ENCODE measurements around the gene GABARAPL1. TPM values are rescaled to one million over a fixed set of nuclear protein-coding genes. Genes with fewer than 3 reads are reported as not detected.

The GABARAPL1 gene
- total and polyA plus RNA-seq, 4 donors = 44.0 to 88.5 (median 75.0) TPM

DNA sequence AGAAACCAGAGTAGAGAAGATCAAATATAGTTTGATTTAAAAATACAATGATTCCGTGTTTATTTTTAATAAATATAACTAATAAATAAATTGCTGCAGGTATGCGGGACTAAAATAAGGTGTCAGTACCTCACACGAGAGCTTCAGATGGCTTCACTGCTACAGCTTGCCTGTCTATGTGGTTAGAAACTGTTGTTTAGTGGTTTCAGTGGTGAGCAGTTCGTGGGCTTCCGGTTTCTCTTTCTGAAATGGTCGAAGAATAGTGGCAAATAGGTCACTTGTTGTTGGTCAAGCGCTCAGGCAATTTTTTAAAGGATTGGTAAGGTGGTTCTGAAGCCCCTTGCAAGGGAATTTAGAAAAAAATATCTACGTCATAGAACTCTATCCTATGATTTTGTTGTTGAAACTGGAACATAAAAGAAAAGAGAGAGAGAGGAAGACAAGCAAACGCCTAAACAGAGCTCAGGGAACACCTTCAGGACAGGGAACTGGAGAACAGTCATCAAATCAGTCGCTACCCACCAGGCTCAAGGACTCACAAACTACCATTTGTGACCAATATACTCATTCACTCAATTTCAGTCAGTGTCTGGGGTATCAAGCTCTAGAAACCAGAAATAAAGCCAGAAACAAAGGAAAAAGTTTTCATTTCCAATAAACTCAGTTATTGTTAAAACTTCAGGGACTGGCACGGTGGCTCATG lies 31.3 kb downstream of the GABARAPL1 start:
- no peak overlapping the region for H3K27ac ChIP-seq (ENCODE audit: low read depth in 1 of 2, low read length in 1 of 2)
- no peak overlapping the region for H3K9ac ChIP-seq (ENCODE audit: insufficient read depth in 1 of 2, low read length in 2 of 2)
- H3K36me3 ChIP-seq (ENCODE audit: control insufficient read depth in 4 of 4, insufficient read depth in 4 of 4, low read length in 4 of 4) = no peaks in the 10 kb centered on the region
- TF ChIP-seq, protein P1, sequence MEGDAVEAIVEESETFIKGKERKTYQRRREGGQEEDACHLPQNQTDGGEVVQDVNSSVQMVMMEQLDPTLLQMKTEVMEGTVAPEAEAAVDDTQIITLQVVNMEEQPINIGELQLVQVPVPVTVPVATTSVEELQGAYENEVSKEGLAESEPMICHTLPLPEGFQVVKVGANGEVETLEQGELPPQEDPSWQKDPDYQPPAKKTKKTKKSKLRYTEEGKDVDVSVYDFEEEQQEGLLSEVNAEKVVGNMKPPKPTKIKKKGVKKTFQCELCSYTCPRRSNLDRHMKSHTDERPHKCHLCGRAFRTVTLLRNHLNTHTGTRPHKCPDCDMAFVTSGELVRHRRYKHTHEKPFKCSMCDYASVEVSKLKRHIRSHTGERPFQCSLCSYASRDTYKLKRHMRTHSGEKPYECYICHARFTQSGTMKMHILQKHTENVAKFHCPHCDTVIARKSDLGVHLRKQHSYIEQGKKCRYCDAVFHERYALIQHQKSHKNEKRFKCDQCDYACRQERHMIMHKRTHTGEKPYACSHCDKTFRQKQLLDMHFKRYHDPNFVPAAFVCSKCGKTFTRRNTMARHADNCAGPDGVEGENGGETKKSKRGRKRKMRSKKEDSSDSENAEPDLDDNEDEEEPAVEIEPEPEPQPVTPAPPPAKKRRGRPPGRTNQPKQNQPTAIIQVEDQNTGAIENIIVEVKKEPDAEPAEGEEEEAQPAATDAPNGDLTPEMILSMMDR (IDR thresholded peaks at IDR 0.05; ENCODE audit: control extremely low read depth, extremely low read depth) = no peak
- no peaks in the 10 kb centered on the region for H3K27me3 ChIP-seq (ENCODE audit: control insufficient read depth in 3 of 3, insufficient read depth in 3 of 3, low read length in 2 of 3)
- peaks cover 0 to 11% (median 0%) of the 10 kb centered on the region in 5 donors for H3K4me1 ChIP-seq (ENCODE audit: control insufficient read depth in 5 of 5, insufficient read depth in 5 of 5, low read length in 5 of 5)
- DNase-seq = no peak
- no peak overlapping the region for H3K4me3 ChIP-seq
- no peak for ATAC-seq (ENCODE audit: insufficient read depth, low FRiP score)
- no peaks in the 10 kb centered on the region for H3K9me3 ChIP-seq (ENCODE audit: control insufficient read depth in 4 of 4, insufficient read depth in 3 of 4, low read length in 3 of 4)
- WGBS, 2 donors = 33 to 71% methylated on average over 11 of the region's 11 CpGs

DNA sequence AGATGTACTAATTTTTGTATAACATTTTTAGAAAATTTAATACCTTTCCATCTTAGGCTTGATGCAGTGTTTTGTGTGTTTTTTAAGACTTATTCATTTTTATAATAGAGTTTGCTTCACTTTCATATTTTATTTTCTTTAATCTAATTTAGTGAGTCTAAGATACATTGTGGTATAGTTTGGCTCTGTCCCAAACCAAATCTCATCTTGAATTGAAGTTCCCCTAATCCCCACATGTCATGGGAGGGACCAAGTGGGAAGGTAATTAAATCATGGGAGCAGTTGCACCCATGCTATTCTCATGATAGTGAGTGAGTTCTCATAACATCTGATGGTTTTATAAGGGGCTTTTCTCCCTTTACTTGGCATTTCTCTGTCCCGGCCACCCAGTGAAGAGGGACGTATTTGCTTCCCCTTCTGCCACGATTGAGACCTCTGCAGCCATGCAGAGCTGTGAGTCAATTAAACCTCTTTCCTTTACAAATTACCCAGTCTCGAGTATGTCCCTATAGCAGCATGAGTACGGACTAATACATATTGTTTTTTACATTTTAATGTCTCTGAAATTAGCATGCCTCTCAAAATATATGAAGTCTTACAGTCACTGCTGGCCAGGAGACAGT lies 34.9 kb downstream of the GABARAPL1 start:
- ATAC-seq (ENCODE audit: insufficient read depth, low FRiP score) (no peak), DNase-seq (no peak)
- H3K27me3 ChIP-seq (ENCODE audit: control insufficient read depth in 3 of 3, insufficient read depth in 3 of 3, low read length in 2 of 3) = no peaks in the 10 kb centered on the region
- H3K4me1 ChIP-seq (ENCODE audit: control insufficient read depth in 5 of 5, insufficient read depth in 5 of 5, low read length in 5 of 5) = no peaks in the 10 kb centered on the region
- H3K27ac ChIP-seq (ENCODE audit: low read depth in 1 of 2, low read length in 1 of 2) = no peak overlapping the region
- H3K36me3 ChIP-seq (ENCODE audit: control insufficient read depth in 4 of 4, insufficient read depth in 4 of 4, low read length in 4 of 4) = no peaks in the 10 kb centered on the region
- 51 to 53% methylated on average over 5 of the region's 5 CpGs for WGBS, 2 donors
- no peaks in the 10 kb centered on the region for H3K9me3 ChIP-seq (ENCODE audit: control insufficient read depth in 4 of 4, insufficient read depth in 3 of 4, low read length in 3 of 4)
- no peak overlapping the region for H3K9ac ChIP-seq (ENCODE audit: insufficient read depth in 1 of 2, low read length in 2 of 2)
- no peak overlapping the region for H3K4me3 ChIP-seq
- TF ChIP-seq, protein P1 (IDR thresholded peaks at IDR 0.05; ENCODE audit: control extremely low read depth, extremely low read depth) = no peak

DNA sequence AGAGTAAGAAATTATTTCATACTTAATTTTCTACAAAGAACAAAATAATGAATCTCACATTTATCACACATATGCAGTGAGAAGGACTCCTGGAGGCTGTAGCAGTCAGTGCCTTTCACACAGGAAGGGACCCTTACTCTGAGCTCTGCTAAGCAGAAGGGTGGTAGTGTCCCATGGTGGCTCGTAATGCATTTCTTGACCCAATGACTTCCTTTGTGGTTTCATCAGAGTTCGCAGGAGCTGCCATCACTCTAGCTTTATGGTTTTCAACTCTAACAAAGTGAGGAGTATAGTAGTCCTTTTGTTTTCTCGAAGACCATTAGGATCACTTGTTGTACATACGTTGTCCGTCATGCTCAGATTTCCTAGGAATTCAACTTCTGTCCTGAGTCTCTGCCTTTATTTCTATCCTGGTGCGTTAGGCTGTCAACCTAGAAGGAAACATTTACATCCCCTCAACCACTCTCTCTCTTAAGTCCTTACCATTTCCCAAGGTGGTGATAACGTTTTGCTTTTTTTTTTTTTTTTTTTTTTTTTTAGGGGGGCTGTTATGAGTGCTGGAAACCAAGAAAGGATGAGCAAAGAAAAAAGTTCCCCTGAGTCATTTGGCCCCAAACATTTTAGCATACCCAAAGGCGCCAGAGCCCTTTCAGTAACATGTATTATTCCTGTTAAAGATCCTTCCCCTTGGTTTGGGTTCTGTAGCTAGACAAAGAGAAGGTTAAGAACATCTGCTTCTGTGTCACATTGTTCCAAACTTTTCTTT lies 37.2 kb downstream of the GABARAPL1 start:
- H3K27ac ChIP-seq (ENCODE audit: low read depth in 1 of 2, low read length in 1 of 2) = no peak overlapping the region
- TF ChIP-seq, protein P1 (IDR thresholded peaks at IDR 0.05; ENCODE audit: control extremely low read depth, extremely low read depth) = no peak
- H3K9me3 ChIP-seq (ENCODE audit: control insufficient read depth in 4 of 4, insufficient read depth in 3 of 4, low read length in 3 of 4) = no peaks in the 10 kb centered on the region
- no peak overlapping the region for H3K4me3 ChIP-seq
- H3K27me3 ChIP-seq (ENCODE audit: control insufficient read depth in 3 of 3, insufficient read depth in 3 of 3, low read length in 2 of 3) = no peaks in the 10 kb centered on the region
- H3K36me3 ChIP-seq (ENCODE audit: control insufficient read depth in 4 of 4, insufficient read depth in 4 of 4, low read length in 4 of 4) = no peaks in the 10 kb centered on the region
- no peak overlapping the region for H3K9ac ChIP-seq (ENCODE audit: insufficient read depth in 1 of 2, low read length in 2 of 2)
- WGBS, 2 donors = 52 to 58% methylated on average over 8 of the region's 8 CpGs
- no peak for DNase-seq
- no peak for ATAC-seq (ENCODE audit: insufficient read depth, low FRiP score)
- no peaks in the 10 kb centered on the region for H3K4me1 ChIP-seq (ENCODE audit: control insufficient read depth in 5 of 5, insufficient read depth in 5 of 5, low read length in 5 of 5)
